GM15510 (cell line): ENCODE data around the gene VEGFB.

ENCODE experiments used
- POLR2A ChIP-seq: IDR thresholded peaks from 3 replicates; pipeline ENCODE4 v1.6.1; 2011; ENCODE audit warnings: borderline replicate concordance; ENCODE audit not compliant: insufficient read length; ENCODE audit errors: extremely low read depth

VEGFB gene

DNA sequence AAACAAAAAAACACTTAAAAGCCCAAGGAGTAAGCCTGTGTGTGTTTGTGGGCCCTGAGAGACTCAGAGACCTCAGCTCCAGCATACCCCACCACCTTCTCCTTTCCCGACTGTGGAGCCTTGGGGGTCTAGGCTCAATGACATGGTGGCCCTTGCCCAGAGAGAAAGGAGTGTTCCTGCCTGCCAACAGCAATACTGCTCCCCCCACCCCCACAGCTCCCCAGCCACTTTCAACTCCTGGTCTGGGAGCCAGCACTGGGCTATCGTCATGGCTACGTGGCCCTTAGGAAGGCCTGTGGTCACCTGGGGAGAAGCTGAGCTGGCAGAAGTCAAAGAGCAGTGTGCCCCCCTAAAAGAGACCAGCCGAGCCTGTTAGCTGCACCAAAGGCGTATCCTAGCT lies 9.7 kb downstream of the VEGFB start:
- TF ChIP-seq POLR2A: no peak

DNA sequence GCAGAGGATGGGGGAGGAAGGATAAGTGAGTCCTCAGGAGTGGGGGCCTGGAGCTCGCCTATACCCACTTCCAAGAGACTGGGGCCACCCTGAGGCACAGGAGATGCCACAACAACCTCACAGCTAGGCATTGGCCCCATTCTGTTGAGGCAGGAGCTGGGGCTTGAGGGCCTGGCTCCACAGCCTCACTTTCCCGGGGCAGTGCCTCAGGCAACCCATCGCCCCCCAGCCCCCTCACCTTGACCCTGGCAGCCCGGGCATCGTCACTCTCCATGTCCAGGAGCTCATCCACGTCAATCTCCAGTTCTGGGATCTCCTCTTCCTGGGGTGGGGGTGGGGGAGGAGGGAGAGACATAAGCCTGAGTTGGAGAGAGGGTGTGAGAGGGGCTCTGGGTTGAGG lies 10.6 kb downstream of the VEGFB start:
- TF ChIP-seq POLR2A: peak; percentile 24

DNA sequence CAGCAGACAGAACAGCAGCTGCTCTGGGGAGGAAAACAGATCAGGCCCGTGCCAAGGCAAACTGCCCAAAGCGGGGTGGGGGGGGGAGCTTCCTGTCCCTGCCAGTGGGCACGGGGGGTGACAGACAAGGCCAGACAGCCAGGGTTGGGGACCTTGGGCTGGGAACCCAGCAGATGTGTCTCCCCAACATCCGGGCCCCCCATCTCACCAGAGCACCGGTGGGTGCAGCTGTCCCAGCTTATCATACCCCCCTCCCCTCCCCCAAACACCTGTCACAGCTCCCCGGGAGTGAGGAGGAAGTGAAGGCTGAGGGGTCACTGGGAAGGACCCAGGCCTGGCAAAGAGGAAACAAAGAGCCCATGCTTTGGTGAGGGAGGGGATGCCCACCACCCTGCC lies 11.0 kb downstream of the VEGFB start:
- no peak for TF ChIP-seq POLR2A

DNA sequence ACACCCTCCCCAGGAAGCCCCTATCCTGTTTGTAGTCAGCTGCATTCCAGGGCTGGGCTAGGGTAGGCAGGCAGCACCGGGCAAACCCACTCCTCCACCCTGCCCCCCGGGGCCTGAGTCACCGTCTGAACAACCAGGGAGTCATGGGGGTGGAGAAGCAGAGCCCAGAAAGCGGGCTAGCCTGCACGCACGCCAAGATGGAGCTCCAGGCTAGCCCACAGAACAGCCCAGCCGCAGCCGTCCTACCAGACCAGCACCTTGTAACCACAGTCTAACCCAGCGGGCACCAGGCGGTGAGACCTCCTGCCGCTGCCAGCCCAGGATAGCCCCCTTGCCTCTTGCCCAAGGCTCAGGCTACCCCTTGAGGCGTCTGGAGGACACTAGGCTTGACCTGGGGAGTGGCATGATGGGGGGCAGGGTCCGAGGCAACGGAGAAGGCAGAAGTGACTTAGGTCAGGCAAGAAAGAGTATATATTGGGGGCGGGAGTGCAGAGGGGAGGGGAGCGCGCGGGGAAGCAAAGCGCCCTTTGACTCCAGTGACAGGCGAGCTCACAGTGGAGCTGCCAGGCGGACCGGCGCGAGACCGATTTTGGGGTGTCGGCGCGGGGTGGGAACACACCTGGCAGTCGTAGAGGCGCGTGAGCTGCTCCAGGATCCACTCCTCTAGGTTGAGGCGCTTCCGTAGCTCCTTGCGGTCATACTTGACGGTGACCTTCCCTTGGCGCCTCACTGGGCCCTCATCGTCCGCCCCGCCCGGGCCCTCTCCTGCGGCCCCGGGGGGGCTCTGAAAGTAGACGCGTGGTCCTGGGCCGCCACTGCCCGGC lies 11.6 kb downstream of the VEGFB start:
- no peak for TF ChIP-seq POLR2A

DNA sequence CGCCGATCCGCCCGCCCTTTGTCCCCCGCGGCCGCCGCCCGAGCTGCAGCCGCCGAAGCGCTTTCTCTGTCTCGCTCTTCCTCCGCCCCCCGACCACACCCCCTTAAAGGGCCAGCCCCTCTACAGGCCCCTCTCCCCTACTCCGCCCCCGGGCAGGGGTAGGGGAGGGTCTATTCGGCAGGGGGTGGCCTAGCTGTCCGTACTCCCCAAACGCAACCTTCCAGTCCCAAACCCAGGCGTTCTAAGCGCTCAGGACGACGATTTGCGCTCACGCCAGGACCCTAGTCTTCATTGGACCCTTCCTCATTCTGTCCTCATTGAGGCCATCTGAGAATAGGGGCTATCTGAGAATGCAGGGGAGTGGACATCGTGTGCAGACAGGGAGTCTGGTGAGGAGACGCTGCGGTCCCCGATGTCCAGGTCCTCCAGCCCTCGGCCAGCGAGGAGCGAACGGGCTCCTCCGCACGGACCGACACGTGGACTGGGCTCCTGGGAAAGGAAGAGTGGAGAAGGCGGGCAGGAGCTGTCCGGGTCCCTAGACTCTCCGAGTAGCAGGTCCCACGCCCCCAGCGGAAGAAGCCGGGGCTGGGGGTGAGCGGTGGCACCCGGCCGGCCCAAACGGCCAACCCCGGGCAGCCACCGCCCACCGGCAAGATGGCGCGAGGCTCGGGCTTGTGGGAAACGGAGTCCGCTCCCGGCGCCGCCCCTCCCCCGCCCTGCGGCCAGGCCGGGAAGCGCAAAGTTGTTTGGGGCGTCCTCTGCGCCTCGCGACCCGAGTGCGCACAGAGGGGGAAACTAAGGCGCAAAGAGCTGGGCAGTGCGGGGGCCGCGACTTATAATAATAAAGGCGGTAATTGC lies 12.7 kb downstream of the VEGFB start, which contains the start of gene PPP1R14B:
PPP1R14B (minus strand) TSS at position 73 of the 858 bp plus-strand sequence. CDS start 270 bp downstream, outside the sequence.
- peak; percentile 40 for TF ChIP-seq POLR2A

DNA sequence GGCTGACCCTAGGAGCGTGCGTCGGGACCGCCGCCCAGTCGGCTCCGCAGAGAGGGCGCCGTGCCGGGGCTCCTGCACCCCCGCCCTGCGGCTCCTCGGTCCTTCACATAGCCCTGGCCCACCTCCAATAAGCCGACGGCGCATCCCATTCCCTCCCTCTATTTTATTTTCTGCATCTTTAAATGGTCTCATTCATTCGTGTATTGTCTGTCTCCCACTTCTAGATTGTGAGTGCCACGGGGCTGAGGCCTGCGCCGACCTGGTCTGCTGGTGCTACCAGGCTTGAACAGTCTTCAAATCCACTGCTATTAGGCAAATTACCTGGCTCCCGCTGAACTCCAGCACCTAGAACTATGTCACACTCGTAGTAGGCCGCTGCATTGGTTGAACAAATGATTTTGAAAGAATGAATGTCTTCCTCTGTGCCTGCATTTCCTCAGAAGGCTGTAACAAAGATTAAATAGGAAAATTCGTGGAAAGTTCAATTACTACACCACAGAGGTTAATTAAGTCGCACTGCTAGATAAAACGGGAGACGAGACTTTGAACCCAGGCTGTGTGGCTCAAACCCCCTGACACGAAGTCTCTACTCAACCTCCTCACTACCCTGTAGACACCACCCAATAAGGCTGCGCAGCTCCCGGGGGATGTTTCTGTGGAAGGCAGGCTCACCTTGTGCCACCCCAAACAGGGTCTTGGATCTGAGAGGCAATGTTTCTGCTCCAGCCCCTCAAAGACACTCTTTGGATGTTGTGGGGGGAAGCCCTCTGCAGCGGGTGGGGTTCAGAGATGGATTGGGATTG lies 13.5 kb downstream of the VEGFB start:
- TF ChIP-seq POLR2A: no peak

DNA sequence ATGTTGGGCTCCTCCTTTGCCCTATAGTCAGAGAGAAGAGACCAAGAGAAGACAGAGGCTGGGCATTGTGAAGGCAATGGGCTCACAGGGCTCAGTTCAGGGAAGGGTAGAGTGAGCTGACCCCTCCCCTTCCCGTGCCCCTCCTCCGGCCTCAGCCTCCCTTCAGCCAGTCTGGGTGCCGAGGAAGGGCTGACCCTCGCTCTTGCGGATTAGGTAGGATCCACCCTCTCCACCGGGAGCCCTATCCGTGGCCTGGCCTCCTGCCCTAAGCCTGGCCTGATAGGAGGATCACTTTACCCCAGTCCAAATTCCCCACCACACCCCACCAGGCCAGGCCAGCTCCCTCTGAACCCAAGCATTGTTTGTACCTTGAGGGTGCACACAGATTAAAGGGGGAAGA lies 14.2 kb downstream of the VEGFB start:
- TF ChIP-seq POLR2A: no peak

DNA sequence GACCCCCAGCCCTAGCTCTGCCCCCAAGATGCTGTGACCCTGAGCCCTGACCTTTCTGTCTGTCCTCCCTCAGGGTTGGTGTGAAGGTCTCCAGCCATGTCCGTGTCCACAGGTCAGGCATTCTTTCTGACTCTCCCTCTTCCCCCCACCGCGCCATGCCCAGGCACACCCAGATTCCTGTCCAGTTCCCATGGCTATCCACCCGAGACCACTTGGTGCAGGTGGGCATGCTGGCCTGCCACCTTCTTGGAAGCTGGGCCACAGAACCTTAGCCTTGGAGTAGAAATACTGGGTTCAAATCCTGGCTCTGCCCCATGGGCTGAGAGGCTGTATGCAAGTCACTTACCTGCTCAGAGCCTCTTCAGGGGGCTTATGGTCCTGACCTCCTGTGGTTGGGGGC lies 14.7 kb downstream of the VEGFB start:
- TF ChIP-seq POLR2A: no peak

DNA sequence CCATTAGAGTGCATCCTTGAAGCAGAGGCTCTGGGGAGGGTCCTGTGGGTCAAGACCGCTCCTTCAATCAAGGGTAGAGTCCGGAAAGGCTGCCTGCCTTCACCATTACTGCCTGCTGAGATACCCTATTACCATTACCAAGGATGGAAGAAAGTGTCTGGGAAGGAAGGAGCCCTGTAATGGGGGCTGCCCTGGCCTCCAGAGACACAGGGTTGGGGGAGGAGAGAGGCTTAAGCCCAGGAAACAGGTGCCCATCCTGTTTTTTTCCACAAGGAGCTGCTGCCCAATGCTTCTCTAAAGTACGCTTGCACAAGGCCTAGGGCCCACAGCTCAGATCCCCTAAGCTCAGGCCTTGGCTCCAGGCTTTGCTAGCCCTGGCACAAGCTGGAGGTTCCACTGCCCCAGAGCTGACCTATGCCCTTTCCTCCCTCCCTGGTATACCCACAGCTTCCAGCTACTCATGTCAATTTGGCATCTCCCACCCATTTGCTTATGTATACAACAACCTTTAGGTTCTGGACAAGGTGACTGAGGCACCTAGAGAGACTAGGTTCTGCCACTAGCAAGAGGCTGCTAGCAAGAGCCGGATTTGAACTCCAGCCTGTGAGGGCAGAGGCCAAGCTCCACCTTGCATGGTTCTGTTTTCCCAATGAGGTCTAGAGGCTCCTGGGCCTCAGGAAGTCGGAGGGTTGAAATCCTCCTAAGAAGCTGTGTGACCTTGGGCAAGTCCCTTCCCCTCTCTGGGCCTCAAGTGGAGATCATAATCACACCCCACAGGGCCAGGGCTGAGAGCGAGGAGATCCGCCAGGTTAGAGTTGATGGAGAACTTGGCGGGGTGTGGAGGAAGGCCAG lies 15.4 kb downstream of the VEGFB start:
- TF ChIP-seq POLR2A: no peak

DNA sequence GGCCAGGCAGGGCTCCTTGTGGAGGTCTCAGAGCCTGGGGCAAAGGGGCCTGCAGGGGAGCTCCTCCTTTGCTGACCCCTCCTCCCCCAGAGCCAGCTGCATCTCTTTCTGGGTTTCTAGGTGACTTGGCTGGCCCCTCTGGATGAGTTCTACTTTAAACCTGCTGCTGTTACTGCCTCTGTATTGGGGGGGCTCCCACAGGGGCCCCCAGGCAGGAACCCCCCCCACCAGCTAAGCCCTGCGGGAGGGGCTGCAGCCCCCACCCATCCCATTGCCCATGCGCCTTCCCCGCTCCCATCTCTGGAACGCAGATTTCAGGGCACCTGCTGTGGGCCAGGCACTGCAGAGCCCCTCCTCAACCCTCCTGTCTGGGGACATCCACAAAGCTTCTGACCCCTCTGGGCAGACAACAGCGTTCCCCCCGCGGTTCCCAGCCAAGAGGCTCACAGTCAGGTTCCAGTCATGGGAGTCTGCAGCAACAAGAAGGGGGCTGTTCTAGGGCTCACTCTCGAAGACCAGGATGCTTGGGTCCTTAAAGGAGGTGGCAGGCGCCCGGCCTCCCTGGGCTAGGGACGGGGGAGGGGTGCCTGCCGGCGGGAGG lies 16.1 kb downstream of the VEGFB start:
- no peak for TF ChIP-seq POLR2A

DNA sequence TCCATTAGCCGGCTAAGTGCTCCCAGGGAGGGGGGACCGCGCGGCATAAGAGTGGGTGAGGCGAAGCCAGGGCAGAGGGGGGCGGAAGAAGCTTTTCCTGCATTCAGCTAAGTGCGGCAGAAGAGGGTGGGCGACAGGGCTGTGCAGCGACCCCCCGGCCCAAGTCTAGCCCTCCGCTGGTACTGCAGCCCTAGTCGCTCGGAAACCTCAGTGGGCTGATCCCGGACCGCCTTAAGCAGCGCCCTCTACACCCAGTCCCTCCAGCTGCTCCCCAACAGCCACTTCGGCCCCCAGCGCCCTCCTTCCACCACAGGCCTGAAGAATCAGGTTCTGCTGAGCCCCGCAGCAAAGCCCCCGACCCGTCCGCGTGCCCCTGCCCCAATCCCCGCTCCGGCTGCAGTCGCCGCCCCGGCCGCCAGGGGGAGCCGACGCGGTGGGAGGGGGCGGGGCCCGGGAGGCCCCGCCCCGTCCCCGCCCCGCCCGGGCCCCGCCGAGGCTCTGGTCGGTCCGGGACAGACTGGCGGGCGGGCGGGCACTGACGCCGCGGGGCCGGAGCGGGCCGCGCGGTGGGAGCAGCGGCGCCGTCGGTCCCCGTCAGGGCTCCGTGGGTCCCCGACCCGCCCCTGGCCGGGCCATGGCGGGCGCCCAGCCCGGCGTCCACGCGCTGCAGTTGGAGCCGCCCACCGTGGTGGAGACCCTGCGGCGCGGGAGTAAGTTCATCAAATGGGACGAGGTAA lies 16.8 kb downstream of the VEGFB start, which contains the start of gene PLCB3:
PLCB3 (plus strand) TSS at position 515 of the 737 bp plus-strand sequence; CDS start at position 635, 120 bp downstream.
- peak; percentile 76 for TF ChIP-seq POLR2A

DNA sequence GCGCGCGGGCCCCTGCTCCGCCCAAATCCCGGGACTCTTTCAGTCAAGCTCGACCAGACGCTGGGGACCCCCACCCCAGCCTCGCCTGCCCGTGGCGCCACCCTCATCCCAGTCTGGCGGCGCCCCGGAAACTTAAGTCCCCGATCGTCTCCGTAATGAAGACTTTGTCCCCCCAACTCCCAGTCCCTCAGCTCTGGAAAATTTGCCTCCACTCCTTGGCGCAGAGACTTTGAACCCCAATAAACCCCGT lies 17.3 kb downstream of the VEGFB start:
- no peak for TF ChIP-seq POLR2A
